ENCODE data around the gene KRTAP5-9. TPM values are rescaled to one million over a fixed set of nuclear protein-coding genes. Genes with fewer than 3 reads are reported as not detected.
"Not testable (repeated sequence)": the region's sequence is repeated elsewhere in the genome, so short reads cannot be mapped to it uniquely, and the experiment has no call there.

The KRTAP5-9 gene
- total and polyA plus RNA-seq, 7 experiments from 2014 or later = 0.43 TPM; not detected in 6

- Mint-ChIP-seq H3K36me3 (peaks cover 0 to 5% (median 4%) of the 10 kb centered on the region in 5 donors), H3K27me3 (no peaks in the 10 kb centered on the region), H3K9me3 (peaks cover 0 to 12% (median 6%) of the 10 kb centered on the region in 11 donors), H3K4me1 (no peaks in the 10 kb centered on the region), H3K27ac (no peak overlapping the region), H3K4me3 (no peak overlapping the region)
- no peak for ATAC-seq
- intact Hi-C loops (cut with micrococcal nuclease) = no loop called here
- ChIA-PET POLR2A (no interaction called here), CTCF (no interaction called here)
- no peak for DNase-seq
- Histone ChIP-seq H3K27ac (ENCODE audit: low read depth, low read length) (no peak overlapping the region), H3K9me3 (ENCODE audit: control insufficient read depth in 2 of 3, low read length in 3 of 3) (no peaks in the 10 kb centered on the region), H3K27me3 (ENCODE audit: control insufficient read depth in 2 of 2, insufficient read depth in 2 of 2, low read length in 2 of 2) (no peaks in the 10 kb centered on the region), H3K4me3 (ENCODE audit: low read length) (no peak overlapping the region), H3K36me3 (ENCODE audit: control insufficient read depth in 2 of 3, insufficient read depth in 3 of 3, low read length in 3 of 3) (no peaks in the 10 kb centered on the region), H3K4me1 (ENCODE audit: control insufficient read depth in 2 of 2, insufficient read depth in 2 of 2, low read length in 2 of 2) (no peaks in the 10 kb centered on the region)
Observed at GRCh38 chr11:71519546-71519945, 28.7 kb upstream of the KRTAP5-9 start.

- Mint-ChIP-seq H3K27ac (no peak overlapping the region), H3K4me3 (no peak overlapping the region), H3K4me1 (no peaks in the 10 kb centered on the region), H3K9me3 (peaks cover 0 to 10% (median 3%) of the 10 kb centered on the region in 11 donors), H3K36me3 (peaks cover 0 to 5% (median 3%) of the 10 kb centered on the region in 5 donors), H3K27me3 (peaks cover 0 to 17% (median 11%) of the 10 kb centered on the region in 5 donors)
- Histone ChIP-seq H3K27me3 (ENCODE audit: control insufficient read depth in 2 of 2, insufficient read depth in 2 of 2, low read length in 2 of 2) (no peaks in the 10 kb centered on the region), H3K4me3 (ENCODE audit: low read length) (no peak overlapping the region), H3K36me3 (ENCODE audit: control insufficient read depth in 2 of 3, insufficient read depth in 3 of 3, low read length in 3 of 3) (no peaks in the 10 kb centered on the region), H3K9me3 (ENCODE audit: control insufficient read depth in 2 of 3, low read length in 3 of 3) (no peaks in the 10 kb centered on the region), H3K4me1 (ENCODE audit: control insufficient read depth in 2 of 2, insufficient read depth in 2 of 2, low read length in 2 of 2) (no peaks in the 10 kb centered on the region), H3K27ac (ENCODE audit: low read depth, low read length) (no peak overlapping the region)
- ChIA-PET POLR2A (no interaction called here), CTCF (no interaction called here)
- ATAC-seq (no peak), DNase-seq (no peak)
- intact Hi-C loops (cut with micrococcal nuclease) = no loop called here
Observed at GRCh38 chr11:71525188-71525937, 22.9 kb upstream of the KRTAP5-9 start.

DNA sequence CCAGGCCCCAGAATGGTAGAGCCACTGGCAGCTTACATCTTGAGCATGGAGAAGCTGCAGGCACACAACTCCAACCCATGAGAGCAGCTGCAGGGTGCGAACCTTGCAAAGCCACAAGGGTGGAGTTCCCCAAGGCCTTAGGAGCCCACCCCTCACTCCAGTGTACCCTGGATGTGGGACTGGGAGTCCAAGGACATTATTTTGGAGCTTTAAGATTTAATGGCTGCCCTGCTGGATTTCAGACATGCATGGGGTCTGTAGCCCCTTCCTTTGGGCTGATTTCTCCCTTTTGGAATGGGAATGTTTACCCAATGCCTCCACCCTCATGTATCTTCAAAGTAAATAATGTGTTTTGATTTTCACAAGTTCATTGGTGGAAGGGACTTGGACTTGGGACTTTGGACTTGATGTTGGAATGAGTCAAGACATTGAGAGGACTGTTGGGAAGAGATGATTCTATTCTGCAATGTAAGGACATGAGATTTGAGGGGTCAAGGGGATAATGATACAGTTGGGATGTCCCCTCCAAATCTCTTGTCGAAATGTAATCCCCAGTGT is 22.2 kb upstream of the KRTAP5-9 start:
- no peaks in the 10 kb centered on the region for H3K27me3 ChIP-seq (ENCODE audit: control insufficient read depth in 2 of 2, insufficient read depth in 2 of 2, low read length in 2 of 2)
- H3K4me1 Mint-ChIP-seq = no peaks in the 10 kb centered on the region
- intact Hi-C loops (cut with micrococcal nuclease) = no loop called here
- no peaks in the 10 kb centered on the region for H3K4me1 ChIP-seq (ENCODE audit: control insufficient read depth in 2 of 2, insufficient read depth in 2 of 2, low read length in 2 of 2)
- ATAC-seq (no peak), DNase-seq (no peak)
- no peak overlapping the region for H3K27ac Mint-ChIP-seq
- no peaks in the 10 kb centered on the region for H3K36me3 ChIP-seq (ENCODE audit: control insufficient read depth in 2 of 3, insufficient read depth in 3 of 3, low read length in 3 of 3)
- no peak overlapping the region for H3K27ac ChIP-seq (ENCODE audit: low read depth, low read length)
- no peaks in the 10 kb centered on the region for H3K9me3 ChIP-seq (ENCODE audit: control insufficient read depth in 2 of 3, low read length in 3 of 3)
- H3K27me3 Mint-ChIP-seq = peaks cover 0 to 17% (median 11%) of the 10 kb centered on the region in 5 donors
- H3K36me3 Mint-ChIP-seq = peaks cover 0 to 5% (median 3%) of the 10 kb centered on the region in 5 donors
- POLR2A ChIA-PET = no interaction called here
- no peak overlapping the region for H3K4me3 Mint-ChIP-seq
- H3K4me3 ChIP-seq (ENCODE audit: low read length) = no peak overlapping the region
- CTCF ChIA-PET = no interaction called here
- peaks cover 0 to 10% (median 3%) of the 10 kb centered on the region in 11 donors for H3K9me3 Mint-ChIP-seq

- H3K27ac Mint-ChIP-seq; H3K27me3 ChIP-seq (ENCODE audit: control insufficient read depth in 2 of 2, insufficient read depth in 2 of 2, low read length in 2 of 2); H3K4me3 ChIP-seq (ENCODE audit: low read length); H3K9me3 ChIP-seq (ENCODE audit: control insufficient read depth in 2 of 3, low read length in 3 of 3); H3K9me3 Mint-ChIP-seq; H3K4me3 Mint-ChIP-seq; ATAC-seq; H3K27ac ChIP-seq (ENCODE audit: low read depth, low read length); H3K4me1 Mint-ChIP-seq; POLR2A ChIA-PET; DNase-seq; H3K36me3 ChIP-seq (ENCODE audit: control insufficient read depth in 2 of 3, insufficient read depth in 3 of 3, low read length in 3 of 3); H3K36me3 Mint-ChIP-seq; intact Hi-C loops (cut with micrococcal nuclease); CTCF ChIA-PET; H3K4me1 ChIP-seq (ENCODE audit: control insufficient read depth in 2 of 2, insufficient read depth in 2 of 2, low read length in 2 of 2): not testable (repeated sequence)
- H3K27me3 Mint-ChIP-seq = peaks cover 0 to 17% (median 11%) of the 10 kb centered on the region in 5 donors
Observed at GRCh38 chr11:71526796-71527575, 21.2 kb upstream of the KRTAP5-9 start, which contains the start of gene KRTAP5-7. Gene KRTAP5-7 (plus strand): TSS chr11:71527267. CDS start chr11:71527301, 34 bp downstream.

- Histone ChIP-seq H3K4me1 (ENCODE audit: control insufficient read depth in 2 of 2, insufficient read depth in 2 of 2, low read length in 2 of 2) (no peaks in the 10 kb centered on the region), H3K36me3 (ENCODE audit: control insufficient read depth in 2 of 3, insufficient read depth in 3 of 3, low read length in 3 of 3) (no peaks in the 10 kb centered on the region), H3K27ac (ENCODE audit: low read depth, low read length) (no peak overlapping the region), H3K27me3 (ENCODE audit: control insufficient read depth in 2 of 2, insufficient read depth in 2 of 2, low read length in 2 of 2) (no peaks in the 10 kb centered on the region), H3K9me3 (ENCODE audit: control insufficient read depth in 2 of 3, low read length in 3 of 3) (no peaks in the 10 kb centered on the region), H3K4me3 (ENCODE audit: low read length) (no peak overlapping the region)
- Mint-ChIP-seq H3K4me3 (no peak overlapping the region), H3K27me3 (peaks cover 0 to 17% (median 11%) of the 10 kb centered on the region in 5 donors), H3K9me3 (peaks cover 0 to 3% (median 0%) of the 10 kb centered on the region in 11 donors), H3K36me3 (peaks cover 0 to 5% (median 3%) of the 10 kb centered on the region in 5 donors), H3K4me1 (no peaks in the 10 kb centered on the region), H3K27ac (no peak overlapping the region)
- CTCF ChIA-PET = no interaction called here
- intact Hi-C loops (cut with micrococcal nuclease) = no loop called here
- no peak for ATAC-seq
- DNase-seq = no peak
- POLR2A ChIA-PET = no interaction called here
Observed at GRCh38 chr11:71527576-71528210, 20.5 kb upstream of the KRTAP5-9 start.

DNA sequence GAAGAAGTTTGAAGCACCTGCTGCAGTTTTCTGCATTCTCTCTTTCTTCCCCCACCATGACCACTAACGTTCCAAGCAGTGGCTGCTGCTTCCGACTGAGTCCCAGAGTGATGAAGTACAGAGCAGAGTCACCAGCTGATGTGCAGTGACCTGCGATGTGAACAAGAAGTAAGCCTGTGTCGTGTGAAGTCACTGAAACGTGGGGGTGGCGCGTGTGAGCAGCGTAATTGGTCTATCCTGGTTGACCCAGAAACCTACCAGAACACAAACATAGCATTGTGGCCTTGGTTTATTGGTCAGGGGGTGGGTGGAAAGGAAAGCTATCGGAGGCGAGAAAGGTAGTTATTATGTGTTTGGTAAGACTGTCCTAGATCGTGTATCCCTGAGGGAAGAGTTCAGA is 17.6 kb upstream of the KRTAP5-9 start:
- no peak overlapping the region for H3K27ac ChIP-seq (ENCODE audit: low read depth, low read length)
- intact Hi-C loops (cut with micrococcal nuclease) = no loop called here
- DNase-seq (no peak), ATAC-seq (no peak)
- no peak overlapping the region for H3K4me3 Mint-ChIP-seq
- H3K9me3 Mint-ChIP-seq = no peaks in the 10 kb centered on the region
- no peaks in the 10 kb centered on the region for H3K36me3 ChIP-seq (ENCODE audit: control insufficient read depth in 2 of 3, insufficient read depth in 3 of 3, low read length in 3 of 3)
- H3K27me3 Mint-ChIP-seq = peaks cover 0 to 17% (median 11%) of the 10 kb centered on the region in 5 donors
- no peaks in the 10 kb centered on the region for H3K9me3 ChIP-seq (ENCODE audit: control insufficient read depth in 2 of 3, low read length in 3 of 3)
- no peaks in the 10 kb centered on the region for H3K4me1 ChIP-seq (ENCODE audit: control insufficient read depth in 2 of 2, insufficient read depth in 2 of 2, low read length in 2 of 2)
- no peaks in the 10 kb centered on the region for H3K27me3 ChIP-seq (ENCODE audit: control insufficient read depth in 2 of 2, insufficient read depth in 2 of 2, low read length in 2 of 2)
- no peak overlapping the region for H3K27ac Mint-ChIP-seq
- POLR2A ChIA-PET = no interaction called here
- H3K4me1 Mint-ChIP-seq = no peaks in the 10 kb centered on the region
- H3K36me3 Mint-ChIP-seq = no peaks in the 10 kb centered on the region
- H3K4me3 ChIP-seq (ENCODE audit: low read length) = no peak overlapping the region
- CTCF ChIA-PET = no interaction called here
